Jurkat, Clone E6-1 (cell line): ENCODE measurements around the gene TIGAR.

Experiments used
- DNase-seq: peaks from one replicate; pipeline ENCODE4 v3.0.0-alpha.2; 2011; ENCODE audit warnings: low read depth, low spot score
- H3K4me3 ChIP-seq: 2 replicates; pipeline ENCODE4 v1.5.1; 2011; ENCODE audit warnings: mild to moderate bottlenecking, low read length, control low read depth, moderate library complexity

TIGAR gene

GRCh38 chr12:4356041-4356327 is 35.0 kb downstream of the TIGAR start:
- peak; percentile 42 for DNase-seq

GRCh38 chr12:4366090-4366489 is 45.1 kb downstream of the TIGAR start:
- DNase-seq = no peak
- H3K4me3 ChIP-seq = no peak overlapping the region

More at GRCh38 chr12:4356041-4356327, 35.0 kb downstream of the TIGAR start:
- no peak overlapping the region for H3K4me3 ChIP-seq

- DNase-seq = no peak
- H3K4me3 ChIP-seq = no peak overlapping the region
These were observed 48.5 kb downstream of the TIGAR start for GRCh38 chr12:4369548-4369947.

GRCh38 chr12:4370265-4370664 is 49.3 kb downstream of the TIGAR start:
- no peak overlapping the region for H3K4me3 ChIP-seq
- DNase-seq = no peak

GRCh38 chr12:4372653-4373052 is 51.6 kb downstream of the TIGAR start:
- DNase-seq = no peak
- no peak overlapping the region for H3K4me3 ChIP-seq

- H3K4me3 ChIP-seq = no peak overlapping the region
- DNase-seq = no peak
These were observed 54.4 kb downstream of the TIGAR start for GRCh38 chr12:4375449-4375848.

GRCh38 chr12:4378772-4379171 is 57.8 kb downstream of the TIGAR start:
- DNase-seq = no peak
- H3K4me3 ChIP-seq = no peak overlapping the region

GRCh38 chr12:4379405-4379804 is 58.4 kb downstream of the TIGAR start, which contains the start of gene FGF23:
FGF23 (minus strand) TSS chr12:4379712; CDS start chr12:4379582, 130 bp downstream.
- no peak for DNase-seq
- no peak within 1 kb of the TSS for H3K4me3 ChIP-seq

- no peak for DNase-seq
- H3K4me3 ChIP-seq = no peak overlapping the region
These were observed 59.3 kb downstream of the TIGAR start for GRCh38 chr12:4380332-4380731.

- no peak overlapping the region for H3K4me3 ChIP-seq
- DNase-seq = peak; percentile 2
These were observed 62.4 kb downstream of the TIGAR start for GRCh38 chr12:4383304-4383865.

- no peak for DNase-seq
- H3K4me3 ChIP-seq = no peak overlapping the region
These were observed 65.8 kb downstream of the TIGAR start for GRCh38 chr12:4386801-4387200.

- no peak overlapping the region for H3K4me3 ChIP-seq
- no peak for DNase-seq
These were observed 66.6 kb downstream of the TIGAR start for GRCh38 chr12:4387607-4388006.

- no peak overlapping the region for H3K4me3 ChIP-seq
These were observed 67.0 kb downstream of the TIGAR start for GRCh38 chr12:4388032-4388431.

GRCh38 chr12:4388662-4389061 is 67.6 kb downstream of the TIGAR start:
- no peak overlapping the region for H3K4me3 ChIP-seq
- no peak for DNase-seq

More at GRCh38 chr12:4388032-4388431, 67.0 kb downstream of the TIGAR start:
- DNase-seq = no peak

GRCh38 chr12:4392223-4392742 is 71.3 kb downstream of the TIGAR start:
- DNase-seq = no peak
- no peak overlapping the region for H3K4me3 ChIP-seq

GRCh38 chr12:4393211-4393610 is 72.2 kb downstream of the TIGAR start:
- H3K4me3 ChIP-seq = no peak overlapping the region
- DNase-seq = no peak

GRCh38 chr12:4395818-4396217 is 74.8 kb downstream of the TIGAR start:
- no peak overlapping the region for H3K4me3 ChIP-seq
- DNase-seq = no peak

- no peak for DNase-seq
- H3K4me3 ChIP-seq = no peak overlapping the region
These were observed 80.1 kb downstream of the TIGAR start for GRCh38 chr12:4401117-4401516.

GRCh38 chr12:4402996-4403395 is 82.0 kb downstream of the TIGAR start:
- no peak for DNase-seq
- no peak overlapping the region for H3K4me3 ChIP-seq
